ENCODE data around the gene ORAI1.

DNA sequence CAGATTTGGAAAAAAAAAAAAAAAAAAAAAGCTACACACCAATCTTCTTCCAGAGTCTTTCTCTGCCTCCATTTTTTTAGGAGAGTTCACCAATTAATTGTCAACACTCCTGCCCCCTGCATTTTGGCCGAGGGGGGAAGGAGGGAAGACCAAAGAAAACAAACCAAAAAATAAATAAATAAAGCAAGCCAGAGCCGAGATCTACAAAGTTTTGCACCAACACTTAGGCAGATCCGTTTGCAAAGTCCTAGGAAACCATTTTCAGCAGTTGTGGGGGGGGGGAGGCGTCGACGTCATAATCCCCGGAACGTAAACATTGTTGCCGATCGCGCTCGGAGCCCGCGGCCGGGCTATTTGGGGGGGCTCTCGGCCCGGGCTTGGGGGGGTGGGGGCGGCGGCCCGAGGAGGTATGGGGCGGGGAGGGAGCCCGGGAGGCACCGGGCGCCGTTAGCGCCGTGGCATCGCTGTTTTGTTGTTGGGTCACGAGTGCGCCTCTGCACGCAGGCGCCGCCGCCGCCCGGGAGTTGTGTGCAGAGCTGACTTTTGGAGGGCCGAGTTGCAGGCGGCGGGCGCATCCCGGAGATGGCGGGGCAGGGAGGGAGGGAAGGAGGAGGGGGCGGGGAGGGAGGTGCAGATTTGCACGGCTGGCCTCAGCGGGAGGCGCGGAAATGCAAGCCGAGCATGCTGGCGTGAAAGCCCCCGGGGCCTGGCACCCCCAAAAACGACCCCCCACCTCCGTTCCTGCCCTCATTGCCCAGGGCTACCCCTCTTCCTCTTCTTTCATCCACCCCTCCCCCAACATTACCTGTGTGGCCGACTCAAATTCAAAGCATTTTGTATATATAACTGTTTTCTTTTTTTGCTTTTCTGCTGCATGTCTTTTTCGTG lies 46.1 kb upstream of the ORAI1 start:
- TF ChIP-seq, protein P1, sequence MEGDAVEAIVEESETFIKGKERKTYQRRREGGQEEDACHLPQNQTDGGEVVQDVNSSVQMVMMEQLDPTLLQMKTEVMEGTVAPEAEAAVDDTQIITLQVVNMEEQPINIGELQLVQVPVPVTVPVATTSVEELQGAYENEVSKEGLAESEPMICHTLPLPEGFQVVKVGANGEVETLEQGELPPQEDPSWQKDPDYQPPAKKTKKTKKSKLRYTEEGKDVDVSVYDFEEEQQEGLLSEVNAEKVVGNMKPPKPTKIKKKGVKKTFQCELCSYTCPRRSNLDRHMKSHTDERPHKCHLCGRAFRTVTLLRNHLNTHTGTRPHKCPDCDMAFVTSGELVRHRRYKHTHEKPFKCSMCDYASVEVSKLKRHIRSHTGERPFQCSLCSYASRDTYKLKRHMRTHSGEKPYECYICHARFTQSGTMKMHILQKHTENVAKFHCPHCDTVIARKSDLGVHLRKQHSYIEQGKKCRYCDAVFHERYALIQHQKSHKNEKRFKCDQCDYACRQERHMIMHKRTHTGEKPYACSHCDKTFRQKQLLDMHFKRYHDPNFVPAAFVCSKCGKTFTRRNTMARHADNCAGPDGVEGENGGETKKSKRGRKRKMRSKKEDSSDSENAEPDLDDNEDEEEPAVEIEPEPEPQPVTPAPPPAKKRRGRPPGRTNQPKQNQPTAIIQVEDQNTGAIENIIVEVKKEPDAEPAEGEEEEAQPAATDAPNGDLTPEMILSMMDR (IDR thresholded peaks at IDR 0.05) = no peak
- no peak for TF ChIP-seq POLR2A (IDR thresholded peaks at IDR 0.05)

Data from heart left ventricle (tissue), 13 donors.